HepG2 (cell line): Measurements from ENCODE around the gene IDS. TPM values are rescaled to one million over a fixed set of nuclear protein-coding genes. Genes with fewer than 3 reads are reported as not detected.

Experiments used
- ATAC-seq: fragments of 200-7000 bp; cut with Tn5 transposase; 3 replicates; pipeline ENCODE4 v1.9.1; 2020; ENCODE audit warnings: mild to moderate bottlenecking, moderate library complexity
- BruUV-seq: library from RNA; stranded (reverse); fragments of 400-500 nt; replicated peaks from 2 replicates; lab custom pipeline; 2021; lab: Mats Ljungman, UMichigan
- CTCF ChIA-PET: fragments of 300-600 bp; formaldehyde crosslinking; extraction: SDS; loops from one replicate; lab custom pipeline; 2021; ENCODE audit warnings: low total read pairs, inconsistent platforms, low intra/inter-chr PET ratio; lab: Yijun Ruan, JAX
- POLR2A ChIA-PET: fragments of 350-600 bp; sonication (Branson Sonifier 250); formaldehyde crosslinking; loops from one replicate; lab custom pipeline; 2020; ENCODE audit warnings: antibody characterized with exemption, inconsistent platforms; lab: Yijun Ruan, JAX
- DNase-seq: peaks from one replicate; pipeline ENCODE4 v3.0.0-alpha.2; 2015; ENCODE audit warnings: low spot score
- FAIRE-seq: peaks from 3 replicates; lab custom pipeline; 2011; peaks lifted over from hg19 to GRCh38; lab: Jason Lieb, UNC
- H2AFZ ChIP-seq: one replicate; pipeline ENCODE4 v1.6.1; 2011; ENCODE audit warnings: low read length, inconsistent platforms
- H3K27ac ChIP-seq: fragments of 300-600 bp; 3 replicates; pipeline ENCODE4 v1.8.0; 2011; ENCODE audit warnings: mixed run types, mild to moderate bottlenecking, mixed read lengths, low read length, inconsistent platforms; ENCODE audit not compliant: insufficient read depth; ENCODE audit errors: extremely low read length
- H3K27me3 ChIP-seq, 2 experiments: fragments of 200-600 bp in 1 of 2; 2 replicates in 1 of 2; 3 replicates in 1 of 2; pipeline versions ENCODE4 v1.6.0 to v1.8.0; 2011; ENCODE audit warnings: low read length in 2 of 2, mild to moderate bottlenecking in 2 of 2, moderate library complexity in 2 of 2, inconsistent platforms in 1 of 2; ENCODE audit not compliant: insufficient read depth in 2 of 2, control insufficient read depth in 1 of 2
- H3K36me3 ChIP-seq, 2 experiments: fragments of 200-600 bp in 1 of 2; replicated peaks in 1 of 2; 2 replicates in 1 of 2; 3 replicates in 1 of 2; pipeline versions ENCODE4 v1.5.1 to v1.8.0; 2011; ENCODE audit warnings: low read length in 2 of 2, inconsistent platforms in 1 of 2; ENCODE audit not compliant: insufficient read depth in 2 of 2, control insufficient read depth in 1 of 2
- H3K4me1 ChIP-seq: 2 replicates; pipeline ENCODE4 v1.5.1; 2012; ENCODE audit warnings: low read length, inconsistent platforms; ENCODE audit not compliant: insufficient read depth
- H3K4me2 ChIP-seq: 2 replicates; pipeline ENCODE4 v1.6.0; 2011; ENCODE audit warnings: low read depth, low read length, inconsistent platforms
- H3K4me3 ChIP-seq, 3 experiments: fragments of 200-600 bp in 1 of 3; sonication (generic), shearing (Covaris generic) in 1 of 3; replicated peaks in 1 of 3; 2 replicates each; pipeline ENCODE4 v1.5.1; 2011 to 2016; ENCODE audit warnings: low read length in 3 of 3, inconsistent platforms in 2 of 3, low read depth in 2 of 3, mild to moderate bottlenecking in 2 of 3, control low read depth in 1 of 3, mixed read lengths in 1 of 3; ENCODE audit not compliant: insufficient read depth in 1 of 3
- H3K79me2 ChIP-seq: one replicate; pipeline ENCODE4 v1.6.1; 2011; ENCODE audit warnings: low read length, inconsistent platforms; ENCODE audit not compliant: insufficient read depth
- H3K9ac ChIP-seq: 2 replicates; pipeline ENCODE4 v1.6.0; 2011; ENCODE audit warnings: mild to moderate bottlenecking, low read depth, low read length, inconsistent platforms; ENCODE audit not compliant: insufficient read depth
- H3K9me3 ChIP-seq: 2 replicates; pipeline ENCODE4 v1.5.1; 2012; ENCODE audit warnings: mild to moderate bottlenecking, low read length
- H4K20me1 ChIP-seq: 2 replicates; pipeline ENCODE4 v1.6.0; 2011; ENCODE audit warnings: inconsistent platforms, mild to moderate bottlenecking, low read length, moderate library complexity; ENCODE audit not compliant: insufficient read depth
- DR1 ChIP-seq: sonication (generic); formaldehyde crosslinking; IDR thresholded peaks from 2 replicates; pipeline ENCODE4 v1.8.0; 2021; ENCODE audit warnings: mild to moderate bottlenecking, missing genetic modification reagents, inconsistent platforms
- HMG20B ChIP-seq: conservative IDR thresholded peaks from 2 replicates; pipeline ENCODE4 v1.6.1; 2016; ENCODE audit warnings: missing genetic modification reagents, missing compliant biosample characterization
- IRX3 ChIP-seq: sonication (generic); formaldehyde crosslinking; IDR thresholded peaks from 2 replicates; pipeline ENCODE4 v1.8.1; 2023; ENCODE audit warnings: mild to moderate bottlenecking, low read depth, missing genetic modification reagents, borderline replicate concordance
- JUN ChIP-seq: sonication (generic); formaldehyde crosslinking; IDR thresholded peaks from 2 replicates; pipeline ENCODE4 v1.4.0; 2020; ENCODE audit warnings: mild to moderate bottlenecking, missing genetic modification reagents
- POLR2G ChIP-seq: fragments of 200-400 bp; formaldehyde crosslinking; IDR thresholded peaks from 2 replicates; pipeline ENCODE4 v1.6.1; 2018; ENCODE audit warnings: mild to moderate bottlenecking, low read depth, low read length, moderate library complexity
- ZNF501 ChIP-seq: sonication (generic); formaldehyde crosslinking; IDR thresholded peaks from 2 replicates; pipeline ENCODE4 v1.5.1; 2020; ENCODE audit warnings: mild to moderate bottlenecking, moderate library complexity, missing genetic modification reagents
- ZNF550 ChIP-seq: sonication (generic); formaldehyde crosslinking; IDR thresholded peaks from 2 replicates; pipeline ENCODE4 v1.4.0; 2020; ENCODE audit warnings: mild to moderate bottlenecking, missing genetic modification reagents, borderline replicate concordance
- ZNF674 ChIP-seq: sonication (generic); formaldehyde crosslinking; IDR thresholded peaks from 2 replicates; pipeline ENCODE4 v1.5.0; 2020; ENCODE audit warnings: low read depth, mild to moderate bottlenecking, missing genetic modification reagents
- ZNF761 ChIP-seq: sonication (generic); formaldehyde crosslinking; conservative IDR thresholded peaks from 2 replicates; pipeline ENCODE4 v1.4.0; 2020; ENCODE audit warnings: mild to moderate bottlenecking, missing genetic modification reagents
- WGBS: methylation state at CpG from one replicate; pipeline ENCODE4 v1.1.6; 2017; ENCODE audit warnings: low lambda C conversion rate; 5-methylcytosine and 5-hydroxymethylcytosine counted together
- in situ Hi-C: cut with HindIII; loops from 2 replicates; pipeline ENCODE4 v1.10.0; 2017; ENCODE audit warnings: low pct_unique_long_range_greater_than_20kb; ENCODE audit not compliant: extremely low pct_ligation_motif_present
- intact Hi-C: fragments of 100-400 bp; cut with micrococcal nuclease; formaldehyde crosslinking; loops from one replicate; pipeline ENCODE4 v1.10.0; 2022; ENCODE audit not compliant: unreplicated experiment
- polyA plus RNA-seq, 8 experiments: library from polyadenylated mRNA; depleted of rRNA in 3 of 8; stranded (reverse) in 7 of 8; unstranded in 1 of 8; fragments of >200 nt; fragmentation: Illumina TruSeq in 4 of 8; extraction: Trizol in 4 of 8; gene quantifications; 2 replicates each; pipeline versions ENCODE4 v1.2.1 to v1.2.3, GENCODE V29; 2011 to 2016; ENCODE audit warnings: low read depth in 4 of 8, missing spikeins in 1 of 8, mixed read lengths in 1 of 8; ENCODE audit not compliant: insufficient read depth in 1 of 8
- total RNA-seq, 5 experiments: library from RNA; depleted of rRNA; stranded (reverse); fragments of >200 nt; fragmentation: Illumina TruSeq; extraction: Trizol; gene quantifications; 2 replicates each; pipeline ENCODE4 v1.2.3, GENCODE V29; 2016; ENCODE audit warnings: low read depth in 1 of 5
- TF ChIP-seq, protein P1 (sequence below): sonication (generic); formaldehyde crosslinking; IDR thresholded peaks from 2 replicates; pipeline ENCODE4 v1.4.0; 2020; ENCODE audit warnings: missing genetic modification reagents, borderline replicate concordance

Gene IDS
- total and polyA plus RNA-seq, 2 of the 13 experiments (the other 11 are each of a cell fraction or from before 2014, with no cell fraction given), result 2.2 to 11.9 TPM

GRCh38 chrX:149476513-149476912 lies 28.6 kb downstream of the IDS start:
- no peaks in the 10 kb centered on the region for H3K27me3 ChIP-seq
- H3K9me3 ChIP-seq, result no peaks in the 10 kb centered on the region
- no peak overlapping the region for H3K27ac ChIP-seq
- H3K9ac ChIP-seq, result no peak overlapping the region
- no TSS peak for BruUV-seq
- no peak overlapping the region for H2AFZ ChIP-seq
- no peak for DNase-seq
- no peaks in the 10 kb centered on the region for H3K79me2 ChIP-seq
- H4K20me1 ChIP-seq, result no peaks in the 10 kb centered on the region
- 83% methylated on average over 1 of the region's 2 CpGs for WGBS
- H3K4me1 ChIP-seq, result no peaks in the 10 kb centered on the region
- TF ChIP-seq JUN (no peak), HMG20B (no peak), DR1 (CRISPR knock-in tag) (no peak), POLR2G (no peak), ZNF501 (no peak), IRX3 (CRISPR knock-in tag) (no peak), ZNF761 (CRISPR knock-in tag) (no peak), ZNF550 (CRISPR knock-in tag) (no peak), ZNF674 (CRISPR knock-in tag) (no peak)
- TF ChIP-seq, protein P1, sequence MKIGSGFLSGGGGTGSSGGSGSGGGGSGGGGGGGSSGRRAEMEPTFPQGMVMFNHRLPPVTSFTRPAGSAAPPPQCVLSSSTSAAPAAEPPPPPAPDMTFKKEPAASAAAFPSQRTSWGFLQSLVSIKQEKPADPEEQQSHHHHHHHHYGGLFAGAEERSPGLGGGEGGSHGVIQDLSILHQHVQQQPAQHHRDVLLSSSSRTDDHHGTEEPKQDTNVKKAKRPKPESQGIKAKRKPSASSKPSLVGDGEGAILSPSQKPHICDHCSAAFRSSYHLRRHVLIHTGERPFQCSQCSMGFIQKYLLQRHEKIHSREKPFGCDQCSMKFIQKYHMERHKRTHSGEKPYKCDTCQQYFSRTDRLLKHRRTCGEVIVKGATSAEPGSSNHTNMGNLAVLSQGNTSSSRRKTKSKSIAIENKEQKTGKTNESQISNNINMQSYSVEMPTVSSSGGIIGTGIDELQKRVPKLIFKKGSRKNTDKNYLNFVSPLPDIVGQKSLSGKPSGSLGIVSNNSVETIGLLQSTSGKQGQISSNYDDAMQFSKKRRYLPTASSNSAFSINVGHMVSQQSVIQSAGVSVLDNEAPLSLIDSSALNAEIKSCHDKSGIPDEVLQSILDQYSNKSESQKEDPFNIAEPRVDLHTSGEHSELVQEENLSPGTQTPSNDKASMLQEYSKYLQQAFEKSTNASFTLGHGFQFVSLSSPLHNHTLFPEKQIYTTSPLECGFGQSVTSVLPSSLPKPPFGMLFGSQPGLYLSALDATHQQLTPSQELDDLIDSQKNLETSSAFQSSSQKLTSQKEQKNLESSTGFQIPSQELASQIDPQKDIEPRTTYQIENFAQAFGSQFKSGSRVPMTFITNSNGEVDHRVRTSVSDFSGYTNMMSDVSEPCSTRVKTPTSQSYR (CRISPR knock-in tag), result no peak
- no peak for FAIRE-seq
- in situ Hi-C loops (no loop called here), intact Hi-C loops (no loop called here)
- H3K4me3 ChIP-seq, result no peak overlapping the region
- ATAC-seq, result no peak
- CTCF ChIA-PET, result no interaction called here
- POLR2A ChIA-PET, result no interaction called here
- no peak overlapping the region for H3K4me2 ChIP-seq
- H3K36me3 ChIP-seq, result no peaks in the 10 kb centered on the region
